ENCODE data around the gene RRBP1.
A peak's percentile ranks its signal among the peaks of the same experiment; 100 is the strongest.

RRBP1 gene, protein sequence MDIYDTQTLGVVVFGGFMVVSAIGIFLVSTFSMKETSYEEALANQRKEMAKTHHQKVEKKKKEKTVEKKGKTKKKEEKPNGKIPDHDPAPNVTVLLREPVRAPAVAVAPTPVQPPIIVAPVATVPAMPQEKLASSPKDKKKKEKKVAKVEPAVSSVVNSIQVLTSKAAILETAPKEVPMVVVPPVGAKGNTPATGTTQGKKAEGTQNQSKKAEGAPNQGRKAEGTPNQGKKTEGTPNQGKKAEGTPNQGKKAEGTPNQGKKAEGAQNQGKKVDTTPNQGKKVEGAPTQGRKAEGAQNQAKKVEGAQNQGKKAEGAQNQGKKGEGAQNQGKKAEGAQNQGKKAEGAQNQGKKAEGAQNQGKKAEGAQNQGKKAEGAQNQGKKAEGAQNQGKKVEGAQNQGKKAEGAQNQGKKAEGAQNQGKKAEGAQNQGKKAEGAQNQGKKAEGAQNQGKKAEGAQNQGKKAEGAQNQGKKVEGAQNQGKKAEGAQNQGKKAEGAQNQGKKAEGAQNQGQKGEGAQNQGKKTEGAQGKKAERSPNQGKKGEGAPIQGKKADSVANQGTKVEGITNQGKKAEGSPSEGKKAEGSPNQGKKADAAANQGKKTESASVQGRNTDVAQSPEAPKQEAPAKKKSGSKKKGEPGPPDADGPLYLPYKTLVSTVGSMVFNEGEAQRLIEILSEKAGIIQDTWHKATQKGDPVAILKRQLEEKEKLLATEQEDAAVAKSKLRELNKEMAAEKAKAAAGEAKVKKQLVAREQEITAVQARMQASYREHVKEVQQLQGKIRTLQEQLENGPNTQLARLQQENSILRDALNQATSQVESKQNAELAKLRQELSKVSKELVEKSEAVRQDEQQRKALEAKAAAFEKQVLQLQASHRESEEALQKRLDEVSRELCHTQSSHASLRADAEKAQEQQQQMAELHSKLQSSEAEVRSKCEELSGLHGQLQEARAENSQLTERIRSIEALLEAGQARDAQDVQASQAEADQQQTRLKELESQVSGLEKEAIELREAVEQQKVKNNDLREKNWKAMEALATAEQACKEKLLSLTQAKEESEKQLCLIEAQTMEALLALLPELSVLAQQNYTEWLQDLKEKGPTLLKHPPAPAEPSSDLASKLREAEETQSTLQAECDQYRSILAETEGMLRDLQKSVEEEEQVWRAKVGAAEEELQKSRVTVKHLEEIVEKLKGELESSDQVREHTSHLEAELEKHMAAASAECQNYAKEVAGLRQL (N-terminal part only)

DNA sequence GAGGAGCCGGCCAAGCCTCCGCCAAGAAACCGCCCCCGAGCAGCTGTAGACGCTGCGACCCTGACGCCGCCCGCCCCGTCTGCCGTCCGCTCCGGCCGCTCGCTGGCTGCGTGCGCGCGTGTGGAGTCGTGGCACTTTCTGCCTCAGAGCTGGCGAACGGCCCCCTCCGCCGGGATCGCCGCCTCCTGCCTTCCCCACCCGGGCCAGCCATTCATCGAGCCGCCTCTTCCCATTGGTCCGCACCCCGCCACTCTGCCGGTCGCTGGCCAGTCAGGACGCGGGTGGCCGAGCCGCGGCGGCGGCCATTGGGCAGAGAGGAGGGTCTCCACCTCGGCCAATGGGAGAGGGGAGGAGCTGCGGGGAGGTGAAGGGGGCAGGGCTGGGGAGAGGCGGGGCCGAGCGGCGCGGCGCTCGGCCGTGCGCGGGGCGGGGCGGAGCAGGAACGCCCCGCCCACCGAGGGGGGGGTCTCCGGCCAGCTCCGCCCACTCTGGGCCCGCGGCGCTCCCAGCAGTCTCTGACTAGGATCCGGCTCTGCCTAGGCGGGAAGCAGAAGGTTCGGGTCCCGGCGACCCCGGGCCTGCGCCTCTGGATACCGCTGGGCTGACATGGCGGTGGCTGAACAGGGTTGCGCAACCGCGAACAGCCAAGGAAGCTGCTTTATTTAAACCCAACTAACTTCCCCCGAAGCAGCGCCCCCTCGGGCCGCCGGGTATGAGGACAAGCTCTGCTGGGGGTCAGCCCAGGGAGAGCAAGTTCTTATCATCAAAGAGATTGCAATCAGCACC is at the start of gene RRBP1:
Gene RRBP1 (minus strand): TSS at position 140 of the 786 bp plus-strand sequence. CDS start 21,735 bp downstream, outside the sequence.
- H3K4me1 Mint-ChIP-seq, result peaks cover 31% of the 10 kb centered on the region
- peaks cover 13% of the 10 kb centered on the region for H3K36me3 Mint-ChIP-seq (ENCODE audit: low read depth)
- DNase-seq, result peak; percentile 98
- peaks cover 14% of the 10 kb centered on the region for H3K9me3 Mint-ChIP-seq
- H3K27me3 Mint-ChIP-seq (ENCODE audit: low read depth, poor library complexity), result peaks cover 21% of the 10 kb centered on the region
- peak within 1 kb of the TSS; percentile 57 for H3K27ac Mint-ChIP-seq
- TF ChIP-seq, protein P1, sequence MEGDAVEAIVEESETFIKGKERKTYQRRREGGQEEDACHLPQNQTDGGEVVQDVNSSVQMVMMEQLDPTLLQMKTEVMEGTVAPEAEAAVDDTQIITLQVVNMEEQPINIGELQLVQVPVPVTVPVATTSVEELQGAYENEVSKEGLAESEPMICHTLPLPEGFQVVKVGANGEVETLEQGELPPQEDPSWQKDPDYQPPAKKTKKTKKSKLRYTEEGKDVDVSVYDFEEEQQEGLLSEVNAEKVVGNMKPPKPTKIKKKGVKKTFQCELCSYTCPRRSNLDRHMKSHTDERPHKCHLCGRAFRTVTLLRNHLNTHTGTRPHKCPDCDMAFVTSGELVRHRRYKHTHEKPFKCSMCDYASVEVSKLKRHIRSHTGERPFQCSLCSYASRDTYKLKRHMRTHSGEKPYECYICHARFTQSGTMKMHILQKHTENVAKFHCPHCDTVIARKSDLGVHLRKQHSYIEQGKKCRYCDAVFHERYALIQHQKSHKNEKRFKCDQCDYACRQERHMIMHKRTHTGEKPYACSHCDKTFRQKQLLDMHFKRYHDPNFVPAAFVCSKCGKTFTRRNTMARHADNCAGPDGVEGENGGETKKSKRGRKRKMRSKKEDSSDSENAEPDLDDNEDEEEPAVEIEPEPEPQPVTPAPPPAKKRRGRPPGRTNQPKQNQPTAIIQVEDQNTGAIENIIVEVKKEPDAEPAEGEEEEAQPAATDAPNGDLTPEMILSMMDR (IDR thresholded peaks at IDR 0.05), result peak; percentile 61
- peak within 1 kb of the TSS; percentile 81 for H3K4me3 Mint-ChIP-seq

DNA sequence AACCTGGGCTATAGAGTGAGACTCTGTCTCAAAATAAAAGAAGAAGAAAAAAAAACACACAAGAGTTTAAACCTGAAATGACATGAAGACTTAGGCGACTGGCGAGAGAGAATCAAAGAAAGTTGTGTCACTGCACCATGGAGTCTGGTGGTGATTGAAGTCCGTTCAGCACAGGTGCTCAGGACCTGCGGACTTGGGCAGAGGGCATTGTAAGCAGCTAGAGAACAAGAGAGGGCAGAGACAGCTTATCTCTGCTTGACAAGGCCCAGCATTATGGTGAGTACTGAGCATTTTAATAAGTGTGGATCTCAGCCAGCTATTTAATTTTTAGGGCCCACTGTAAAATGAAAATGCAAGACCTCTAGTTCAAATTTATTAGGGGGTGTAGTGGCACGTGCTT is 49.2 kb upstream of the RRBP1 start:
- H3K4me3 Mint-ChIP-seq, result no peak overlapping the region
- H3K27ac Mint-ChIP-seq, result no peak overlapping the region
- peaks cover 6% of the 10 kb centered on the region for H3K9me3 Mint-ChIP-seq
- H3K4me1 Mint-ChIP-seq, result peaks cover 18% of the 10 kb centered on the region
- TF ChIP-seq, protein P1 (IDR thresholded peaks at IDR 0.05), result no peak
- no peak for DNase-seq
- peaks cover 2% of the 10 kb centered on the region for H3K36me3 Mint-ChIP-seq (ENCODE audit: low read depth)
- H3K27me3 Mint-ChIP-seq (ENCODE audit: low read depth, poor library complexity), result peaks cover 23% of the 10 kb centered on the region

DNA sequence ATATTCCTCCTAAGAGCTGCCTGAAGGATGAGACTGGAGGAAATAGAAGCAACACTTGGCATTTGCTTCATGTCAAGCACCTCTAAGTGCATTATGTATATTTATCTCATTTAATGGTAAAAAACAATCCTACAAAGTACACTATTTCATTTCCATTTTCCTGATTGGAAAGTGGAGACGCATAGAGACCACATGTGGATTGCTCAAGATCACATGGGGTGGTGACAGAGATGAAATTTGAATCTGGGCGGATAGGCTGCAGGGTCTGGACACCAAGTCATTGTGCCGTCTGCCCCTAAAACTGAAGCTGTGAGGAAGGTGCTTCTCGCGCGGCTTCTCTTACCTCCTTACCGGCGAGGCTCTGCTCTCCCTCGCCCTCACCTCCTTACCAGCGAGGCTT is 48.0 kb upstream of the RRBP1 start:
- H3K4me1 Mint-ChIP-seq, result peaks cover 11% of the 10 kb centered on the region

DNA sequence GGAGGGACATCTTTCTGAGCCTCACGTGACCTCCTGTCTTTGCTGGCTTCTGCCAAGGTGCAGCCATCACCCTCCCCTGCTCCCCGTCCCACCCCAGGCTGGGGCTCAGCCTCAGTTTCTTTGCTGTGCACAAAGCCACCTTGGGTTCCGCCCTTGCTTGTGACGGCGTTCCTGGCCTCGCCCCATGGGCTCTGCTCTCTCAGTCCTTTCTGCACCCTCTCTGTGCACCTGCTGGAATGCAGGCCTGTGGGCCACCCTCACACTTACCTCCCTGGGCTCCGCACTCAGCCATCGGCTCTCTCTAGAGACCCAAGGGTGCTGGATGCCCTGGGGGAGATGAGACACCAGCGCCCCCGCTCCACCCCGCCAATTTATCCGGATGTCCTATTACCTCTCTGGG is 46.0 kb upstream of the RRBP1 start:
- DNase-seq, result no peak

More for the DNA sequence above, 48.0 kb upstream of the RRBP1 start:
- Mint-ChIP-seq H3K36me3 (ENCODE audit: low read depth) (no peaks in the 10 kb centered on the region), H3K9me3 (no peaks in the 10 kb centered on the region), H3K27ac (no peak overlapping the region), H3K27me3 (ENCODE audit: low read depth, poor library complexity) (peaks cover 27% of the 10 kb centered on the region), H3K4me3 (no peak overlapping the region)
- TF ChIP-seq, protein P1 (IDR thresholded peaks at IDR 0.05), result no peak
- no peak for DNase-seq

More for the DNA sequence above, 46.0 kb upstream of the RRBP1 start:
- TF ChIP-seq, protein P1 (IDR thresholded peaks at IDR 0.05), result no peak
- no peaks in the 10 kb centered on the region for H3K9me3 Mint-ChIP-seq
- no peaks in the 10 kb centered on the region for H3K36me3 Mint-ChIP-seq (ENCODE audit: low read depth)
- no peak overlapping the region for H3K27ac Mint-ChIP-seq
- H3K4me1 Mint-ChIP-seq, result peaks cover 5% of the 10 kb centered on the region
- peaks cover 27% of the 10 kb centered on the region for H3K27me3 Mint-ChIP-seq (ENCODE audit: low read depth, poor library complexity)
- no peak overlapping the region for H3K4me3 Mint-ChIP-seq
